ENCODE data around the gene DEPDC5.

Gene DEPDC5

DNA sequence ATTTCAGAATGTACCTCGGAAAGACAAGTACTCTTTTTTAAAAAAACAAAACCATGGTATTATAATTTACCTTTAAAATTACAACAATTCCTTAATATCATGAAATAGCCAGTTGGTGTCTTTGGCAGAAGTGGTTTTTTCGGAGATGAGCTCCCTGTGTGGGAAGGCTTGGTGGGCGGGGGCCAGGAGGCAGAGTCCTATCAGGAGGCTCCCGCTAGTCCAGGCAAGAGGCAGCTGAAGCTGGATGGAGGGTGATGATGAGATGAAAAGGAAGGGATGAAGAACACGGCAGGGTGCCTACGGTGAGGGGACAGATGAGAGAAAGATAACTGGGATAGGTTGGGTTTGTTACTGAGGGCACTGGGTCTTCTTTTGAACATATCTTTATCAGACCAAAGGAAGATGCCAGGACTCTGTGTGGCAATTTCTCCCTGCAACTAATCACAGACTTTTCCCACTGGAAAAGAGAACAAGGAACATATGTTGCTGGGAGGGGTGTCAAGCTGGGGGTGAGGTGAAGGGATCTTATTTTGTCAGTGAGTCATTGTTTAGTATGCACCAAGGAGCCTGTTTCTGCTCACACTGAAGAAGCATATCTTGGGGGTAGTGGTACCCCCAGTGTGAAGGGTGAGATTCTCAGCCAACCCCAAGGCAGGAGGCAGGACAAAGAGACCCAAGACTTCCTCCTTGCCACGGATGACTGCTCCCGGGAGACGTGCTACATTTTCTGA is 99.0 kb downstream of the DEPDC5 start:
- DNase-seq (ENCODE audit: low read depth) = no peak

GRCh38 chr22:31853736-31854495 is 100.1 kb downstream of the DEPDC5 start:
- DNase-seq (ENCODE audit: low read depth) = no peak

- DNase-seq (ENCODE audit: low read depth) = no peak
These were observed 103.4 kb downstream of the DEPDC5 start for GRCh38 chr22:31857247-31857646.

- DNase-seq (ENCODE audit: low read depth) = no peak
These were observed 107.5 kb downstream of the DEPDC5 start for GRCh38 chr22:31861226-31861840.

DNA sequence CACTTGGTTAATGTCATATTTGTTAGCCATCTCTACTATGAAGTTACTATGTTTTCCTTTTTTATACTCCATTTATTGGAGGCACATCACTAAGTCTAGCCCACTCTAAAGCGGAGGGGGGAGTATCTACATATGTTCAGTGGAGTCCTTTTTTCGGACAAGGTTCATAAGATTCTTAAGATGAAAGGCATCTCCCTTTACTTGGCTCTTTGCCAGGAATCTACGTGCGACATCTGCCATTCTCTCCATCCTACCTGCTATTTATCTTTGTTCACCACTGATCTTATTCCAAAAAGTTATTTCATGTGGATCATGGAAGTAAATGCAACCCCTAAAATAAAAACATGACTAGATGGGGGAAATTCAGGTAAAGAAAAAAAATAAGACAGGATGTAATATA is 113.1 kb downstream of the DEPDC5 start:
- DNase-seq (ENCODE audit: low read depth) = no peak

DNA sequence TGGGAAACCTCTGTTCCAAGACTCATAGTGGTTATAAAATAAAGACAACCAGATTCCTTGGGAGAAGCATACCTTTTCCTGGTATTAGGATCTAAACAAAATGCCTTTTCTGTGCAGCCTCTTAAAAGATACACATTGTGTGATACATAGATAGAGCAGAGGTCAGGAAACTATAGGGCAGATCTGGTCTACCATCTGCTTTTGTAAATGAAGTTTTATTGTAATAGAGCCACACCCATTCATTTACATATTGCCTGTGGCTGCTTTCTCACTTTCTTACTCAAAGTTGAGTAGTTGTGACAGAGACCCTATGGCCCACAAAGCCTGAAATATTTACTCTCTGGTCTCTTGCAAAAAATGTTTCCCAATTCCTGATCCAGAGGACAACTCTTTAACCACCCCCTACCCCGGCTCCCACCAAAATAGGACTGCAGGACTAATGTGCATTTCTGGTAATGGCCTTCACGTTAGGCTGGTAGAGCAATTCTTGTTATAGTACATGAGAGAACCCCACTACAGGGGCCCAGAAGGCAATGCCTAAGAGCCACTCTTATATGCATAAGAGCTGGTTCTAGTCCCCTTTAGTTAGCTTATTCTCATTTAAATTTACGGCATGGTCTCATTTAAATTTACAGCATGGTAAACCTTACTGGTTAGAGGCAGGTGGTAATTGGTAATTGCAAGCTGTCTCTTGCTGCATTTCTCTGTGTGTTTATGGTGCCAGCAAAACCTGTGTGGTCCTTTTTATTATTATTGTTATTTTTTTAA is 113.8 kb downstream of the DEPDC5 start:
- DNase-seq (ENCODE audit: low read depth) = no peak

- DNase-seq (ENCODE audit: low read depth) = no peak
These were observed 115.9 kb downstream of the DEPDC5 start for GRCh38 chr22:31869739-31870138.

DNA sequence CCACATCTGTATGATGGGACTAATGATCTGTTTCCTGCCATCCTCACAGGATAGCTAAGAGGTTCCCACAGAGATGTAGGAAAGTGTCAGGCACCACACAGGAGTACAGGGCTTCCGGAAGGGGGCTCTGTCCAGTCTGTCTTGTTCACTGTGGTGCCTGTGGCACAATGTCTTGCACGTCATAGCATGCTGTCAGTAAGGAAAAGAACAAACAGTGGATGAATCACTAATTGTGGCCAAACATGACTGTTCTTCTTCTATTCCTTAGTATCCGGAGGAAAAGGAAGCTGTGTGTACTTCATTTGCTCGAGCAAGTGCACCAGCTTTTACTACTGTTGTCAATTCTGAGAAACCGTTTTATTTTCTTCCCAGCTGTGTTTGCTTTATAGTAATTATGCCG is 117.1 kb downstream of the DEPDC5 start:
- DNase-seq (ENCODE audit: low read depth) = no peak

- no peak for DNase-seq (ENCODE audit: low read depth)
These were observed 117.7 kb downstream of the DEPDC5 start for GRCh38 chr22:31871480-31871879.

GRCh38 chr22:31872209-31872608 is 118.4 kb downstream of the DEPDC5 start:
- DNase-seq (ENCODE audit: low read depth) = no peak

DNA sequence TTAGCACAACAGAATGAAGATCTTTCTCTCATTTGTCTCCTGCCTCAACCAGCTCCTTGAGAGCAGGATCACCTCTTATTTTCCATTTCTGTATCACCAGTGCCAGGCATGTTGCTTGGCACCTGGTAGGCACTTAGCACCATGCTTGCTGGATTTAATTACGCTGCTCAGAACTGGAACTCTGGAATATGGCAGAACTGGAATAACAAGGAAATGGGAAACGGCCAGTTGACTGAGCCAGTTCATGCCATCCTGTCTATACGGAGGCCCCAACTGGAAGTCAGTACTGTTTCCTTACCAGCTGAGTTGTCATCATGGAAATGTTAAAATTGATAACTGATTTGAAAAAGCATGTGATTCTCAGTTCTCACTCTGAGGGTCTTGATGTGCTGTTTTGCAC is 121.0 kb downstream of the DEPDC5 start:
- no peak for DNase-seq (ENCODE audit: low read depth)

DNA sequence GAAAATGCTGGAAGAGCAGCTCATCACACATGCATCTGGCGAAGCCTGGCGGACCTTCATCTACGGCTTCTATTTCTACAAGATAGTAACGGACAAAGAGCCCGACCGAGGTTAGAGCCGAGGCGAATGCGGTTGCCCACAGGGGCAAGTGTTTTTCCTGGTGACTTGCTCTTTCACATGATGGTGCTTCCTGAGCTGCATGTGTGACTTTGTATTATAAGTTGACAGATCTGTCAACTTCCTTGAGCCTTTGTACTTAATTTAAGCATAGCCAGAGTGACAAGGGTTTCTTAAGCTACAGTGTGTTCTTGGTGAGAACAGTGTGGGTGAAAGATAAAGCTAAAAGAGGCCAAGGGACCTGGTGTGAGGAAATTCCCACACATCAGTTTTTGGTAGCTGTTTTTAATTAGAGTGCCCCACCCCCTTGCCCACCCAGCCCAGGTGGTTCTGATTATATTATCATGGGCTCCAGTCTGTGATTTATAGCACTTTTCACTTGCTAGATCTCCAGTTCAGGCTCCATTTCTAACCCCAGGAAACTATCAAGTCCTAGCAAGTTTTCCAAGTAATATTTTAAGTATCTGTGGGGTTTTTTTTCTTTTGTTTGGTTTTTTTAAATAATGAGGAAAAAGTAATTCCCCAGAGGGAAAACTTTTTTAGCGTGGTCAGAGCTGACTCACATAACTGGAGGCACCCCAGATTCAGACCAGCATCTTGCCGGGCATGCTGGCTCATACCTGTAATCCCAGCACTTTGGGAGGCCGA is 122.5 kb downstream of the DEPDC5 start:
- DNase-seq (ENCODE audit: low read depth) = no peak

DNA sequence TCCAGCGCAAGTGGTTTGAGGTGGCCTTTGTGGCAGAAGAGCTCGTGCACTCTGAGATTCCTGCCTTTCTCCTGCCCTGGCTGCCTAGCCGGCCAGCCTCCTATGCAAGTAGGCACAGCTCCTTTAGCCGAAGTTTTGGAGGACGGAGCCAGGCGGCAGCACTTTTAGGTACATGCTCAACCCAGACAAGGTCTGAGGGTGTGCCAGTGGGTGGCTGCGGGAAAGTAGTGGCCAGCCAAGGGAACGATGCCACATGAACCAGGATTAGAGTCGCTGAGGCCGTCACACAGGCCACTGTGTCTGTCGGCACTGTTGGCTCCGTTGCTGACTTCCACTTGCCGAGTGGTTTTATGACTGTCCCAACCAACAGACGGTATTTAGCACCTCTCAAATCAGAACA is 125.8 kb downstream of the DEPDC5 start:
- no peak for DNase-seq (ENCODE audit: low read depth)

- no peak for DNase-seq (ENCODE audit: low read depth)
These were observed 127.4 kb downstream of the DEPDC5 start for GRCh38 chr22:31881200-31881599.

DNA sequence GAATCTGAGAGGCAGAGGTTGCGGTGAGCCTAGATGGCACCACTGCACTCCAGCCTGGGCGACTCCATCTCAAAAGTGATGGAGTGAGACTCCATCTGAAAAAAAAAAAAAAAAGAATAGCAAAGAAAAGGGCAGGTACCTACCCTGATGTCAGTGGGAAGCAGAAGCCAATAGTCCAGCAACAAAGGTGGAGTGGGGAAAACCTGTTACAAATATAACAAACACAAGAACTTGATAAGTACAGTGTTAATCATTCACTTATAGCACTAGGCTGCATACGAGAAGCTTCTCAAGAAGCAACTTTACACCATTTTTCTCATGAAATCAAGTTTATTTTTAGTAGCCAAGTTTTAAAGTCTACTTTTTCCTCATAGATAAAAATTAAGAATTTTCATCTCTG is 128.0 kb downstream of the DEPDC5 start:
- DNase-seq (ENCODE audit: low read depth) = no peak

GRCh38 chr22:31882971-31883370 is 129.2 kb downstream of the DEPDC5 start:
- DNase-seq (ENCODE audit: low read depth) = no peak

DNA sequence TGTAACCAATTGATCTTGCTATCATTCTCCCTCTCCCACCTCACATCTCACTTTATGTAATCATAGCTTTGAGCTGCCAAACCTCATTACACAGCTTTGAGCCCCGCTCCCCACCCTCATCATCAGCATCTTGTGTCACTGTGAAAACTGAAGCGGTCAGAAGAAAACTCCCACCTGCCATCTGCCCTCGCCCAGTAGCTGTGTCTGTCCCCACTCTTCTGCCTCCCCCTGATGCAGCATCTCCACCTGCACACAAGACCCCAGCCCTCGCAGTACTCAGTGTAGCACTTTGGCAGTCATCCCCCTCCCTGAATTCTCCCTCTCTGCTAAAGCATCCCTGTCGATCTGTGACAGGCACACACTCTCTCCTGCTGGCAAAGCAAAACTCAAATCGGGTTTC is 130.2 kb downstream of the DEPDC5 start:
- DNase-seq (ENCODE audit: low read depth) = no peak

DNA sequence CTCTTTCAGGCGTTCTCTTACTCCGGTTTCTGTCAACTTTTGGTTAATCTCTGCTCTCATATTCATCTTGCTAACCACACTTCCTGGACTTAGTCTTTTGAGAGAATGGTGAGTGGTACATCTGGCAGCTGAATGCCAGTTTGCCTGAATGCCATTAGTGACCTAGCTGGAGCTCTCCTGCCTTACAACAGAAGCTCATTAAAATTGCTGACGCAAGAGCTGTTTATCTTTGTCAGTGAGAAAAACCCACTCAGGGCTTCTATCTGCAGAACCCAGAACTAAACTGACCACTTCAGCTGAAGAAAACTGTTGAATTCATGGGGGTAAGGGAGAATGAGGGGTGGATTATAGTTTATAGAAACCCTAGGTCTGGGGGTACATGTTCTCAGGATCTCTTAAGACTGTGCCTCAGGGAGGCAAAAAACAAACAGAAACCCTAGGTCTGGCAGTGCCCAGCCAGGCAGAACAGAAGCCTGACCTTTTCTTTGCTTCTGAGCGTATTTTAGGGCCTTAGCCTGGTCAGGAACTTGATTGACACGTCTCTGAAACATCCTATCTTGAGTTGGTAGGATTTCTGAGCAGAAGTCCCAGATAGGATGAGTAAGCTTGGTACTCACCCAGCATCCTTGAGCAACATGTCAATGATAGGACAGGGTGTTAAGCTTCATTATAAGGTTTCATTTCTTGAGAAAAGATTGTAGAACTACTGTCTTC is 137.7 kb downstream of the DEPDC5 start:
- no peak for DNase-seq (ENCODE audit: low read depth)

- DNase-seq (ENCODE audit: low read depth) = no peak
These were observed 138.2 kb downstream of the DEPDC5 start for GRCh38 chr22:31892080-31892433.

- DNase-seq (ENCODE audit: low read depth) = no peak
These were observed 139.6 kb downstream of the DEPDC5 start for GRCh38 chr22:31893460-31893859.
